HG02610 (cell line): Measurements from ENCODE around the gene UBASH3A.

ENCODE experiments used
- ATAC-seq: cut with Tn5 transposase; IDR thresholded peaks from one replicate; pipeline ENCODE4 v1.9.1; 2021; ENCODE audit warnings: mild to moderate bottlenecking, moderate library complexity; ENCODE audit not compliant: unreplicated experiment

UBASH3A gene

GRCh38 chr21:42476388-42477331 lies 73.0 kb downstream of the UBASH3A start:
- ATAC-seq = no peak

GRCh38 chr21:42478504-42478903 lies 74.8 kb downstream of the UBASH3A start:
- peak; percentile 33 for ATAC-seq

- ATAC-seq = no peak
Observed at GRCh38 chr21:42479582-42479981, 75.9 kb downstream of the UBASH3A start.

- ATAC-seq = no peak
Observed at GRCh38 chr21:42480736-42481135, 77.0 kb downstream of the UBASH3A start.

- ATAC-seq = no peak
Observed at GRCh38 chr21:42481169-42481568, 77.5 kb downstream of the UBASH3A start.

GRCh38 chr21:42484966-42485365 lies 81.3 kb downstream of the UBASH3A start:
- no peak for ATAC-seq

- no peak for ATAC-seq
Observed at GRCh38 chr21:42486072-42486471, 82.4 kb downstream of the UBASH3A start.

- ATAC-seq = no peak
Observed at GRCh38 chr21:42486531-42486930, 82.8 kb downstream of the UBASH3A start.

- no peak for ATAC-seq
Observed at GRCh38 chr21:42489006-42489563, 85.4 kb downstream of the UBASH3A start.

- ATAC-seq = no peak
Observed at GRCh38 chr21:42489991-42490390, 86.3 kb downstream of the UBASH3A start.

GRCh38 chr21:42490720-42491119 lies 87.0 kb downstream of the UBASH3A start:
- ATAC-seq = no peak

GRCh38 chr21:42491328-42491727 lies 87.6 kb downstream of the UBASH3A start:
- ATAC-seq = no peak

GRCh38 chr21:42492201-42492600 lies 88.5 kb downstream of the UBASH3A start:
- ATAC-seq = no peak

GRCh38 chr21:42493109-42494060 lies 89.7 kb downstream of the UBASH3A start:
- ATAC-seq = no peak

GRCh38 chr21:42495027-42495426 lies 91.3 kb downstream of the UBASH3A start:
- ATAC-seq = no peak

- peak; percentile 16 for ATAC-seq
Observed at GRCh38 chr21:42495765-42496119, 92.0 kb downstream of the UBASH3A start.

GRCh38 chr21:42496120-42496838 lies 92.6 kb downstream of the UBASH3A start, which contains the start of gene RSPH1:
Gene RSPH1, minus strand, starts transcription at chr21:42496224. Its CDS starts 38 bp downstream, at chr21:42496186.
- peak; percentile 99 for ATAC-seq

- ATAC-seq = no peak
Observed at GRCh38 chr21:42496839-42497202, 93.1 kb downstream of the UBASH3A start.
